Upper lobe of left lung (tissue), 4 donors: ENCODE measurements around the gene ZNF860.

Experiments
- EP300 ChIP-seq, 4 donors: sonication (generic); formaldehyde crosslinking; IDR thresholded peaks; one replicate each; pipeline ENCODE4 v1.5.1; 2017; ENCODE audit warnings: antibody characterized with exemption in 4 of 4, control low read depth in 2 of 4
- POLR2A ChIP-seq, 4 donors: fragments of 450-650 bp; IDR thresholded peaks; one replicate each; pipeline ENCODE4 v1.5.1; 2016 to 2017; ENCODE audit warnings: antibody characterized with exemption in 4 of 4, mild to moderate bottlenecking in 2 of 4
- POLR2AphosphoS5 ChIP-seq, 2 donors: sonication (generic); formaldehyde crosslinking; IDR thresholded peaks; one replicate each; pipeline ENCODE4 v1.5.1; 2017; ENCODE audit warnings: antibody characterized with exemption in 2 of 2
- TF ChIP-seq, protein P1 (sequence below), 6 experiments: fragments of 450-650 bp in 4 of 6; fragments of 200-600 bp in 2 of 6; sonication (generic) in 2 of 6; IDR thresholded peaks; one replicate each; pipeline ENCODE4 v1.5.1; 2016 to 2019; ENCODE audit warnings: antibody characterized with exemption in 6 of 6

DNA sequence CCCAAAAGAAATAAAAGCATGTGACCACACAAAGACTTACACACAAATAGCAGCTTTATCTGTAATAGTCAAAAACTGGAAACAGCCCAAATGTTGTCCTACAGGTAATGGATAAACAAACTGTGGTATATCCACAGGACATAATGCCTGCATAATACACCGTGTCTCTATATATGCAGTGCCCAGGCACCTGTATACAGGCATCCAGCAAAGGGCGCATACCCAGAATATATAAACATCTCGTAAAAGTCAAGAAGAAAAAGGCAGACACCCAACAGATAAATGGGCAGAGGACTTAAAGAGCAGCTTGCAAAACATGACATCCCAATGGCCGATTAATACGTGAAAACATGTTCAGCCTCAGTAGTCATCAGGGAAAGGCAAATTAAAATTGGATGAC is 7.7 kb upstream of the ZNF860 start:
- TF ChIP-seq, protein P1, sequence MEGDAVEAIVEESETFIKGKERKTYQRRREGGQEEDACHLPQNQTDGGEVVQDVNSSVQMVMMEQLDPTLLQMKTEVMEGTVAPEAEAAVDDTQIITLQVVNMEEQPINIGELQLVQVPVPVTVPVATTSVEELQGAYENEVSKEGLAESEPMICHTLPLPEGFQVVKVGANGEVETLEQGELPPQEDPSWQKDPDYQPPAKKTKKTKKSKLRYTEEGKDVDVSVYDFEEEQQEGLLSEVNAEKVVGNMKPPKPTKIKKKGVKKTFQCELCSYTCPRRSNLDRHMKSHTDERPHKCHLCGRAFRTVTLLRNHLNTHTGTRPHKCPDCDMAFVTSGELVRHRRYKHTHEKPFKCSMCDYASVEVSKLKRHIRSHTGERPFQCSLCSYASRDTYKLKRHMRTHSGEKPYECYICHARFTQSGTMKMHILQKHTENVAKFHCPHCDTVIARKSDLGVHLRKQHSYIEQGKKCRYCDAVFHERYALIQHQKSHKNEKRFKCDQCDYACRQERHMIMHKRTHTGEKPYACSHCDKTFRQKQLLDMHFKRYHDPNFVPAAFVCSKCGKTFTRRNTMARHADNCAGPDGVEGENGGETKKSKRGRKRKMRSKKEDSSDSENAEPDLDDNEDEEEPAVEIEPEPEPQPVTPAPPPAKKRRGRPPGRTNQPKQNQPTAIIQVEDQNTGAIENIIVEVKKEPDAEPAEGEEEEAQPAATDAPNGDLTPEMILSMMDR (IDR thresholded peaks at IDR 0.05) = no peak
- TF ChIP-seq POLR2A (IDR thresholded peaks at IDR 0.05) = no peak
- no peak for TF ChIP-seq POLR2AphosphoS5 (IDR thresholded peaks at IDR 0.05)
- no peak for TF ChIP-seq EP300 (IDR thresholded peaks at IDR 0.05)
